ENCODE data around the gene SCN8A. TPM values are rescaled to one million over a fixed set of nuclear protein-coding genes. Genes with fewer than 3 reads are reported as not detected.
A peak's percentile ranks its signal among the peaks of the same experiment; 100 is the strongest.
"Not testable (repeated sequence)": the region's sequence is repeated elsewhere in the genome, so short reads cannot be mapped to it uniquely, and the experiment has no call there.

Gene SCN8A
- total and polyA plus RNA-seq, 12 donors = 0.01 to 1.6 (median 0.35) TPM; not detected in 1

DNA sequence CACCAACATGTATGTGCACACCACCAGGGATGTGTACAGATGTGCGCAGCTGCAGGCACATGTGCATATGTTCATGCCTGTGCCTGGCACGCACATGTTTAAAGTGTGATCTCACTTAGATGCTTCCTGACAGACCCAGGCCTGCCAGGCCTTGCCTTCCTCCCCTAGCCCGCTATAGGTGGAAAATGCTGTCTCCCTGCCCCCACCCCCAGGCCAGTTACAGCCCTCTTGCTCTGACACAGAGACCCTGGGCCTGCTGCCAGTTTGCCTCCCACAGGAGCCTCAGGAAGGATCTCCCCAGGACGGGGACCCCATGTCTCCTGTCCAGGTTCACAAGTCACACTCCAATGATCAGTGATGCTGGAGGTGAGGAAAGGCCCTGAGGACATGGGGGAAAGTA is 235.8 kb downstream of the SCN8A start:
- no peak for DNase-seq
- Histone ChIP-seq H3K27me3 (peaks cover 0 to 24% (median 7%) of the 10 kb centered on the region in 7 donors), H3K4me3 (no peak overlapping the region), H3K4me1 (peaks cover 0 to 27% (median 0%) of the 10 kb centered on the region in 9 donors), H3K27ac (no peak overlapping the region), H3K9me3 (no peaks in the 10 kb centered on the region), H3K36me3 (no peaks in the 10 kb centered on the region)
- intact Hi-C loops (cut with DNase I) = loop anchor here in 4 of 10 donors (5.0 to 10.0 kb wide), 4 partner anchors 45 to 402 kb away; partner anchors contain the start of gene SLC4A8 (in 1 of the 4)
- TF ChIP-seq, protein P1, sequence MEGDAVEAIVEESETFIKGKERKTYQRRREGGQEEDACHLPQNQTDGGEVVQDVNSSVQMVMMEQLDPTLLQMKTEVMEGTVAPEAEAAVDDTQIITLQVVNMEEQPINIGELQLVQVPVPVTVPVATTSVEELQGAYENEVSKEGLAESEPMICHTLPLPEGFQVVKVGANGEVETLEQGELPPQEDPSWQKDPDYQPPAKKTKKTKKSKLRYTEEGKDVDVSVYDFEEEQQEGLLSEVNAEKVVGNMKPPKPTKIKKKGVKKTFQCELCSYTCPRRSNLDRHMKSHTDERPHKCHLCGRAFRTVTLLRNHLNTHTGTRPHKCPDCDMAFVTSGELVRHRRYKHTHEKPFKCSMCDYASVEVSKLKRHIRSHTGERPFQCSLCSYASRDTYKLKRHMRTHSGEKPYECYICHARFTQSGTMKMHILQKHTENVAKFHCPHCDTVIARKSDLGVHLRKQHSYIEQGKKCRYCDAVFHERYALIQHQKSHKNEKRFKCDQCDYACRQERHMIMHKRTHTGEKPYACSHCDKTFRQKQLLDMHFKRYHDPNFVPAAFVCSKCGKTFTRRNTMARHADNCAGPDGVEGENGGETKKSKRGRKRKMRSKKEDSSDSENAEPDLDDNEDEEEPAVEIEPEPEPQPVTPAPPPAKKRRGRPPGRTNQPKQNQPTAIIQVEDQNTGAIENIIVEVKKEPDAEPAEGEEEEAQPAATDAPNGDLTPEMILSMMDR (IDR thresholded peaks at IDR 0.05) = no peak
- 76 to 77% methylated on average over 4 of the region's 4 CpGs for WGBS, 2 donors
- ATAC-seq = no peak

DNA sequence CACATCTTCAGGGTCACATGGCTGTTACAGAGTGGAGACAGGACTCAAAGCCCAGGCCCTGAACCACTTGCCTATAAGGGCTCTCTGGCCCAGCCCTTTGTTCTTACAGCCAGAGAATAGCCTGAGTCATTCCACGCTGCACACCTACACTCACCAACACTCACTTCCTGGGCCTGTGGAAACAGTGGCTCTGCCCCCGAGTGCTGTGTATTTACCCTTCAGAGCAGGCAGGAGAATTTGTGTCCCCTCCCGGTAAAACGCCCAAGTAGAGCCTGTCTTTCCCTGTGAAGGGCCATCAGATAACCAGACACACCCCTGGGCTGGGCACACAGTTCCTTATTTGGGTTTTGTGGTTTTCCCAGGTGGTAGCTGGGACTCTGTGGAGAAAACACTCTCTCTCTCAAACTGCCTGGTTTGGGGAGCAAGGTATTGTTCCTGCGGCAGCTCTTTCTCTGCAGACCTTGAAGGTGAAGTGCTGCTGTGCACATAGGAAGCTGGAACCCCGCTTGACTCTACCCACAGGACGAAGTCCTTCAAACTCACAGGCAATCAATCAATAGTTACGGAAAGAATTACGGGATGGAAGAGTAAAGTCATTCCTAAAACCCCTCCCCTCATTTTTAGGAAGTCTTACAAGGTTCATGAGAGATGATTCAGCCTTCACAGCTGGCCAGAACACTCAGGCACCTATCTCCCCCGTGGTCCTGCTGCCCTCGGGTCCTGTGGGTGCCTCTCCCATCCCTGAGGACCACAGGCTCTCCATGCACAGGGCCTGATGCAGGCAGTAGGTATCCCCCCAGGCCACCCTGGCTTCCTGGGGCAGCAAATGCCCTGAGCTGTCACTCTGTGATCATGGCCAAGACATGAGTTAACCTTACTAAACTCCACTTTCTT is 237.1 kb downstream of the SCN8A start:
- no peaks in the 10 kb centered on the region for H3K36me3 ChIP-seq
- intact Hi-C loops (cut with DNase I) = loop anchor here in 4 of 10 donors (5.0 to 10.0 kb wide), 4 partner anchors 44 to 403 kb away; partner anchors contain the start of gene SLC4A8 (in 1 of the 4)
- H3K4me3 ChIP-seq = no peak overlapping the region
- no peaks in the 10 kb centered on the region for H3K9me3 ChIP-seq
- peaks cover 0 to 33% (median 10%) of the 10 kb centered on the region in 7 donors for H3K27me3 ChIP-seq
- H3K4me1 ChIP-seq = peaks cover 0 to 35% (median 0%) of the 10 kb centered on the region in 9 donors
- no peak overlapping the region for H3K27ac ChIP-seq
- TF ChIP-seq, protein P1 (IDR thresholded peaks at IDR 0.05) = no peak
- WGBS, 2 donors = 66 to 79% methylated on average over 11 of the region's 11 CpGs
- peak in 4 of 8 donors; percentile 19 to 68 (median 54) for ATAC-seq
- DNase-seq = no peak

DNA sequence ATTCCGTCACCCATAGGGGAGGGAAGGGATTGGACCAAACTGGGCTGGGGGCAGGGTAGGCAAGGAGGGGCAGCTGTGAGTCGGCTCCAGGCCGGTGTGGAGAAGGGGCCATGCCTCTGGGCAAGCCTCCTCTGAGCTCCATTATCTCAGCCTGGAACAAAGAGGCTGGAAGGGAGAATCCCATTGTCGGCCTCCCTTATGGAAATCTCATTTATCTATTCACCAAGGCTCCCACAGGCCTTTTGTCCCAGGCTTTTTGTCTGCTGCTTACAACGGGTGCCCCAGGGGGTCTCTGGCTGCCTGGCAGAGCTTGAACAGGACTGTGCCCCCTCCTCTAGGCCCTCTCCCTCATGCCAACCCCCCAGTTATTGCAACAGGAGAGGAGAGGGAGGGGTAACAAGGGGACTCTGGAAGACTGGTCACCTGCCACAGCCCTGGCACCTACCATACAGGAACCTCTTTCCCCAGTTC is 238.0 kb downstream of the SCN8A start:
- Histone ChIP-seq H3K27me3 (peaks cover 0 to 38% (median 10%) of the 10 kb centered on the region in 7 donors), H3K27ac (no peak overlapping the region), H3K4me1 (peaks cover 0 to 39% (median 0%) of the 10 kb centered on the region in 9 donors), H3K36me3 (no peaks in the 10 kb centered on the region), H3K9me3 (no peaks in the 10 kb centered on the region), H3K4me3 (no peak overlapping the region)
- intact Hi-C loops (cut with DNase I) = loop anchor here in 4 of 10 donors (5.0 to 10.0 kb wide), 4 partner anchors 43 to 404 kb away; partner anchors contain the start of gene SLC4A8 (in 1 of the 4)
- TF ChIP-seq, protein P1 (IDR thresholded peaks at IDR 0.05) = no peak
- ATAC-seq = no peak
- no peak for DNase-seq
- 53 to 55% methylated on average over 5 of the region's 5 CpGs for WGBS, 2 donors

DNA sequence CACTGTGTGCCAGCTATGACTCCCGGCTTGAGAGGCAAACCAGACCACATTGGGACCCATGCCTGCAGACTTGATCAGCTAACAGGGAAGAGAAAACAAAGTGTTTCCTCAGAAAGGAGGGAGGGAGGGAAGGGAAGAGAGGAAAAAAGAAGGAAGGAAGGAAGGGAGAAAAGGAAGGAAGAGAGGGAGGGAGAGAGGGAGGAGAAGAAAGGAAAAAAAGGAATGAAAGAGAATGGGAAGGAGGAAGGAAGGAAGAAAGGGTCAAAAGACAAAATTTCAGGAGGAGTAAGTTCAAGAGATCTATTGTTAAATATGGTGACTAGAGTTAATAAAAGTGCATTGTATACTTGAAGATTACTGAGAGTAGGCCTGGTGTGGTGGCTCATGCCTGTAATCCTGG is 238.6 kb downstream of the SCN8A start:
- no peak overlapping the region for H3K4me3 ChIP-seq
- no peak overlapping the region for H3K27ac ChIP-seq
- ATAC-seq (no peak), DNase-seq (no peak)
- intact Hi-C loops (cut with DNase I) = loop anchor here in 5 of 10 donors (5.0 to 10.0 kb wide), 4 partner anchors 43 to 405 kb away; partner anchors contain the start of gene SLC4A8 (in 1 of the 5)
- peaks cover 0 to 42% (median 0%) of the 10 kb centered on the region in 9 donors for H3K4me1 ChIP-seq
- TF ChIP-seq, protein P1 (IDR thresholded peaks at IDR 0.05) = no peak
- H3K27me3 ChIP-seq = peaks cover 0 to 44% (median 10%) of the 10 kb centered on the region in 7 donors
- H3K9me3 ChIP-seq = no peaks in the 10 kb centered on the region
- 83 to 85% methylated on average over 1 of the region's 1 CpG for WGBS, 2 donors
- no peaks in the 10 kb centered on the region for H3K36me3 ChIP-seq

DNA sequence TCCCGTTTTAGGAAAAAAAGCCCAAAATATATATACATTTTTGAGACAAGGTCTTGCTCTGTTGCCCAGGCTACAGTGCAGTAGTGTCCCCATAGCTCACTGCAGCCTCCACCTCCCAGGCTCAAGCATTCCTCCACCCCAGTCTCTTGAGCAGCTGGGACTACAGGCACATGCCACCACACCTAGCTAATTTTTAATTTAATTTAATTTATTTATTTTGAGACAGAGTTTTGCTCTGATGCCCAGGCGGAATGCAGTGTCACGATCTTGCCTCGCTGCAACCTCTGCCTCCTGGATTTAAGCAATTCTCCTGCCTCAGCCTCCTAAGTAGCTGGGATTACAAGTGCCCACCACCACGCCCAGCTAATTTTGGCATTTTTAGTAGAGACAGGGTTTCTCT is 240.8 kb downstream of the SCN8A start:
- WGBS, 2 donors = 80 to 93% methylated on average over 5 of the region's 5 CpGs

More for the DNA sequence above, 240.8 kb downstream of the SCN8A start:
- DNase-seq, H3K27ac ChIP-seq, ATAC-seq, H3K36me3 ChIP-seq, H3K9me3 ChIP-seq, H3K4me3 ChIP-seq: not testable (repeated sequence)
- intact Hi-C loops (cut with DNase I) = loop anchor here in 1 of 10 donors (5.0 kb wide), 1 partner anchor 40 kb away; no protein-coding TSS in a partner anchor
- Histone ChIP-seq H3K4me1 (peaks cover 0 to 45% (median 0%) of the 10 kb centered on the region in 9 donors), H3K27me3 (peaks cover 0 to 49% (median 13%) of the 10 kb centered on the region in 7 donors)

All from heart right ventricle (tissue), 16 donors.